C4-2B (cell line): ENCODE results near the gene GRAMD2A.

ENCODE experiments used
- CTCF ChIP-seq: fragments of 450-650 bp; conservative IDR thresholded peaks from 2 replicates; pipeline ENCODE4 v1.5.1; 2017; ENCODE audit warnings: mild to moderate bottlenecking
- ZFX ChIP-seq: fragments of 450-650 bp; IDR thresholded peaks from 2 replicates; pipeline ENCODE4 v1.6.1; 2017

- TF ChIP-seq CTCF = no peak
- no peak for TF ChIP-seq ZFX
Observed at GRCh38 chr15:72162569-72162968, 35.0 kb downstream of the GRAMD2A start.
